ENCODE measurements around the gene SPHK2. TPM values are rescaled to one million over a fixed set of nuclear protein-coding genes. Genes with fewer than 3 reads are reported as not detected.
A peak's percentile ranks its signal among the peaks of the same experiment; 100 is the strongest.
"Not testable (repeated sequence)": the region's sequence is repeated elsewhere in the genome, so short reads cannot be mapped to it uniquely, and the experiment has no call there.

The SPHK2 gene
- total RNA-seq, 1 donor from 2014 or later: 7.5 TPM

- peak; percentile 99 for DNase-seq (ENCODE audit: low spot score)
Observed at GRCh38 chr19:48624067-48624594, 4.8 kb downstream of the SPHK2 start.

DNA sequence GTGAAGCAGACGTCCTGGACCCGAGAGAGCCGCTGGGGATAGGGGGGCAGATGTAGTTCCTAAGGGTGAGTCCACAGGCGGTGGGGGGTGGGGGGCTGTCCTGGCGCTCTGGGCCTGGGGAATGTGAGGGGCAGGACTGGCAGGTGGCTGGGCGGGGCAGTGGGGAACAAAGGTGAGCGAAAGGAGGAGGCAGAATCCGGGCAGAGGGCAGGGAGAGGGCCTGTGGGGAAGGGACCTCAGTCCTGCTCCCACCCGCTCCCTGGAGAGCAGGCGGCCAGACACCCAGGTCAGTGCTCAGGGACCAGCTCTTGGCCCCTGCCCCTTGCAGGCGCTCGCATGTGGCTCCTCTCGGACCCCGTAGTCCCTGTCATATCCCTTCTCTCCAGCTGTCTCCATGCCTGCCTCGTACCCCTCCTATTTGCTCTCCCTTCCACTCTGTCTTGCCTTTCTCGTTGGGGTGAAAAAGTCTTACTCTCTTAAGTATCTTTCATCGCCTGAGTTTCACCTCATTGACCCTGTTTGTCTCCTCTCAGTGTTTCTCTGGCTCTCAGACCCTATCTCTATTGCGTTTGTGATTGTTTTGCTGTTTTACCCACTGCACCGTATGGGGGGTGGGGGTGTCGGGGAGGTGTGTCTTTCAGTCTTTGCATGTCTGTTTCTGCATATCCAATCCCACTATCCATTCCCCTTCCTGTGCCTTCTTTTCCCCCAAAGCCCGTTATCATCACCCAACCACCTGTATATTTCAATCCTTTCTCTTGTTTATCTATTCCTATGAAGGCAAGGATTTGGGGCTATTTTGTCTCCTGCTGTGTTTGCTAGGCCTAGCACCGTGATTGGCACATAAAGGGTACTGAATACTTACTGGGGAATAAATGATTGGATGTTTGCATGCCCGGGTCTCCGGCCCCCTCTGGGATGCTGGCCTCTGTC, 5.8 kb downstream of the SPHK2 start:
- no peak for DNase-seq (ENCODE audit: low spot score)

DNA sequence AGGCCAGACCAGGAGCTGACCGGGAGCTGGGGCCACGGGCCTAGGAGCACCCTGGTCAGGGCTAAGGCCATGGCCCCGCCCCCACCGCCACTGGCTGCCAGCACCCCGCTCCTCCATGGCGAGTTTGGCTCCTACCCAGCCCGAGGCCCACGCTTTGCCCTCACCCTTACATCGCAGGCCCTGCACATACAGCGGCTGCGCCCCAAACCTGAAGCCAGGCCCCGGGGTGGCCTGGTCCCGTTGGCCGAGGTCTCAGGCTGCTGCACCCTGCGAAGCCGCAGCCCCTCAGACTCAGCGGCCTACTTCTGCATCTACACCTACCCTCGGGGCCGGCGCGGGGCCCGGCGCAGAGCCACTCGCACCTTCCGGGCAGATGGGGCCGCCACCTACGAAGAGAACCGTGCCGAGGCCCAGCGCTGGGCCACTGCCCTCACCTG, 6.6 kb downstream of the SPHK2 start:
- DNase-seq (ENCODE audit: low spot score): no peak

DNA sequence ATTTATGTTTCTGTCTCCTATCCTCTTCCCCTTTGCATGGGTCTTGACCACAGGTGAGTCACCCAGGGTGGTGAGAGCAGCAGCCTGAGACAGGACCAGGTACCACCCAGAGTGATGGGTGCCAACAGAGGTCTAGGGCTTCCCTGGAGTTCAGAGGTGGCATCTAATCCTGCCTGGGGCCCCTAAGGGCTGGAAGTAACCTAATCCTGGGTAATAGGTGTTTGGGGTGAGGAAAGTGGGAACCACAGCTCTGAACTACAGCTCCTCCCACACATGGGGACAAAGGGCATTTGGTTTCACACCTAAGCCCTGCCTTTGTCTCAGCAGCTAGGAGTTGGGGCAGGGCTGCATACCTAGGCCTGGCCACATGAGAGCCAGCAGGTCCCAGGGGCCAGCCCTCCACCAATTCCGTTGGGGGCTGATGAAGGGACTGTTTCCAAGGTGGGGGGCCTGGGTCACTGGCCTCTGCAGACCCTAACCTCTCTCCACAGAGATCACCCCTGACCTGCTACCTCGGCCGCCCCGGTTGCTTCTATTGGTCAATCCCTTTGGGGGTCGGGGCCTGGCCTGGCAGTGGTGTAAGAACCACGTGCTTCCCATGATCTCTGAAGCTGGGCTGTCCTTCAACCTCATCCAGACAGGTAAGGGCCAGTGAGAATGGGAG, 8.0 kb downstream of the SPHK2 start:
- DNase-seq (ENCODE audit: low spot score): no peak

GRCh38 chr19:48627865-48628314, 8.6 kb downstream of the SPHK2 start:
- no peak for DNase-seq (ENCODE audit: low spot score)

DNA sequence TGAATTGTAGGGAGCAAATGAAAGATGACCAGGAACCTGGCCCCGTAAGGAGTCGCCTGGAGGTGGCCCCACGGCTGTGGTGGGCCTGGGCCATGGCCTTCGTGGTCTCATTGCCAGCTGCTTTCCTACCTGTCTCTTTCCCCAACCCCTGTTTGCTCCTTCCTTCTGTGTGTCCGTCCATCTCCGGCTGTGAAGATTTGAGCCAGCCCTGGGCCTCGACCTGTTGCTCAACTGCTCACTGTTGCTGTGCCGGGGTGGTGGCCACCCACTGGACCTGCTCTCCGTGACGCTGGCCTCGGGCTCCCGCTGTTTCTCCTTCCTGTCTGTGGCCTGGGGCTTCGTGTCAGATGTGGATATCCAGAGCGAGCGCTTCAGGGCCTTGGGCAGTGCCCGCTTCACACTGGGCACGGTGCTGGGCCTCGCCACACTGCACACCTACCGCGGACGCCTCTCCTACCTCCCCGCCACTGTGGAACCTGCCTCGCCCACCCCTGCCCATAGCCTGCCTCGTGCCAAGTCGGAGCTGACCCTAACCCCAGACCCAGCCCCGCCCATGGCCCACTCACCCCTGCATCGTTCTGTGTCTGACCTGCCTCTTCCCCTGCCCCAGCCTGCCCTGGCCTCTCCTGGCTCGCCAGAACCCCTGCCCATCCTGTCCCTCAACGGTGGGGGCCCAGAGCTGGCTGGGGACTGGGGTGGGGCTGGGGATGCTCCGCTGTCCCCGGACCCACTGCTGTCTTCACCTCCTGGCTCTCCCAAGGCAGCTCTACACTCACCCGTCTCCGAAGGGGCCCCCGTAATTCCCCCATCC, 9.4 kb downstream of the SPHK2 start:
- no peak for DNase-seq (ENCODE audit: low spot score)

DNA sequence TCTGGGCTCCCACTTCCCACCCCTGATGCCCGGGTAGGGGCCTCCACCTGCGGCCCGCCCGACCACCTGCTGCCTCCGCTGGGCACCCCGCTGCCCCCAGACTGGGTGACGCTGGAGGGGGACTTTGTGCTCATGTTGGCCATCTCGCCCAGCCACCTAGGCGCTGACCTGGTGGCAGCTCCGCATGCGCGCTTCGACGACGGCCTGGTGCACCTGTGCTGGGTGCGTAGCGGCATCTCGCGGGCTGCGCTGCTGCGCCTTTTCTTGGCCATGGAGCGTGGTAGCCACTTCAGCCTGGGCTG, 9.9 kb downstream of the SPHK2 start:
- DNase-seq (ENCODE audit: low spot score): no peak

GRCh38 chr19:48629599-48630295, 10.4 kb downstream of the SPHK2 start:
- DNase-seq (ENCODE audit: low spot score): no peak

- peak; percentile 78 for DNase-seq (ENCODE audit: low spot score)
Observed at GRCh38 chr19:48630296-48631063, 11.2 kb downstream of the SPHK2 start.

DNA sequence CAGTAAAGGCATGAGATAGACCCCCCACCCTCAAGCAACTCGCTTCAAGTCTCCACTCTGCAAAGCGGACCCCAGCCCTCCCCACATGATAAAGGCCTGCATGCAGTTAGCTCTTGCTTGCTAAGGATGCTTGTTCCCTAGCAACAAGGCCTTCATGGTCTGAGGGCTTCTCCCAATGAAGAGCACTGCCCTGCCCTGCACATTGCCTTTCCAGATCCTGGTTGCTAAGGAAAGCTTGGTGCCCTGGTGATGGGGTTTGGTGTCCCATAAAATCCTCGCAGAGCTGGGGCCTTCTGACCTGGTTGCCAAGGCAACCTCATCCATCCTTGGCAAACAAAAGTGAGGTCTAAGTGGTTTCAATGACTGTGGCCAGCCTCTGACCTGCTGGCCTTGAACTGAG, 11.9 kb downstream of the SPHK2 start:
- DNase-seq (ENCODE audit: low spot score): no peak

- DNase-seq (ENCODE audit: low spot score): not testable (repeated sequence)
Observed at GRCh38 chr19:48632286-48632685, 13.0 kb downstream of the SPHK2 start.

DNA sequence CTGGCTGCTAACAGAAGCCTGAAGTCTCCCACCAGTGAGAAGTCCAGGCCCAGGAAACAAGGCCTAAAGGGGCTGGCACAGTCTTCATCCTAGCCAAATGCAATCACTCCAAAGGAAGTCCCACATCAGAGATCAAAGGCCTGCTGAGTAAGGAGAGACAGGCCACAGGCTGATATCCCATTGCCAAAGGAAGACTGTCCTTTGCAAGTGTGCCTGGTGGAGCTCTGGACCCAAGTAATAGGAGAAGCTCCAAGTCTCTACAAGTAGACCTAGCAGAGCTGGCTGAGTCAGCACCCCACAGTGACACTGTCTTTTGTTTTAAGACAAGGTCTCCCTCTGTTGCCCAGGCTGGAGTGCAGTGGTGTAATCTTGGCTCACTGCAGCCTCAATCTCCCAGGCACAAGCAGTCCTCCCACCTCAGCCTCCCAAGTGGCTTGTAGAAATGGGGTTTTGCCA, 13.4 kb downstream of the SPHK2 start:
- no peak for DNase-seq (ENCODE audit: low spot score)

DNA sequence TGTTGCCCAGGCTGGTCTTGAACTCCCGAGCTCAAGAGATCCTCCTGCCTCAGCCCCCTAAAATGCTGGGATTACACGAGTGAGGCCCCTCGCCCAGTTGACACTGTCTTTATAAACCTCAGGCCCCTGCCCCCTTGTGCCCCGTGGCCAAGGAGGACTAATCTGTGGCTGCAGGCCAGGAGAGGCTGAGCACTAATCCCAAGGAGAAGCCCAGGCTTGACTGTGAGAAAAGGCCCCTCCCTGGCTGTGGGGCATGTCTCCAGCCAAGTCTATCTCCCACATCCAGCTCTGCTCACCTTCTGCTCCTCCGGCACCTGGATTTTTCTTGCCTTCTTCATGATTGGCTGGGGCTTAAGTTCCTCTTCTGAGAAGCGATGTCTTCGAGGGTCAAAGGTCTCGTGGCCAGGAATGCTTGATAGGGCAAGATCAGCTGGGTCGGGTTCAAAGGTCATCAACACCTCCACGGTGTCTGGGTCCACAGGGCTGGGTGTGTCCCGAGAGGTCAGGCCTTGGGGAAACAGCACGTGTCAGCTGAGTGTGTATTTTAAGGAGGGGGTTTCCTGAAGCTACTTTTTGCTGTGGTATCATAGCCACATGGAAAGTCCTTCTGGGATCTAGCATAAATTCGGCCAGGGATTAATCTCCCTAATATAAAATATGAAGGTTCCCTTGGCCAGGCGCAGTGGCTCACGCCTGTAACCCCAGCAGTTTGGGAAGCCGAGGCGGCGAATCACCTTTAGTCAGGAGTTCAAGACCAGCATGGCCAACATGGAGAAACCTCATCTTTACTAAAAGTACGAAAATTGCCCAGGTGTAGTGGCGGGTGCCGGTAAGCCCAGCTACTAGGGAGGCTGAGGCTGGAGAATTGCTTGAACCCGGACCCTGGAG, 14.1 kb downstream of the SPHK2 start:
- no peak for DNase-seq (ENCODE audit: low spot score)

DNA sequence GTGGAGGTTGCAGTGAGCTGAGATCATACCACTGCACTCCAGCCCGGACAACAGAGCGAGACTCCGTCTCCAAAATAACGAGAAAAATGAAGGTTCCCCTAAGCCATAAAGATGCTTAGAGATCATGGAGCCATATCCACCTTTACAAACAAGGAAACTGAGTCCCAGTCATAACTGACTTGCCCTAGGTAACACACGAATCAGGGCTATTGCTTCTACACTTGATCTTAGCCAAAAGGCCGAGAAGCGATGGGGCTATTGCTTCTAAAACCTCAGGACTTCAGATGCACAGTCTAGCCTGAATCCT, 14.7 kb downstream of the SPHK2 start:
- no peak for DNase-seq (ENCODE audit: low spot score)

- DNase-seq (ENCODE audit: low spot score): peak; percentile 94
Observed at GRCh38 chr19:48634424-48635262, 15.3 kb downstream of the SPHK2 start.

- DNase-seq (ENCODE audit: low spot score): no peak
Observed at GRCh38 chr19:48635263-48635965, 16.1 kb downstream of the SPHK2 start.

GRCh38 chr19:48635966-48636858, 16.9 kb downstream of the SPHK2 start:
- no peak for DNase-seq (ENCODE audit: low spot score)
